Ishikawa (cell line): ENCODE measurements around the gene SLC16A13.

ENCODE experiments used
- CREB1 ChIP-seq: IDR thresholded peaks from 2 replicates; pipeline ENCODE4 v1.6.1; 2012; ENCODE audit warnings: low read depth
- EGR1 ChIP-seq: IDR thresholded peaks from 2 replicates; pipeline ENCODE4 v1.6.1; 2012
- EP300 ChIP-seq: IDR thresholded peaks from 2 replicates; pipeline ENCODE4 v1.6.1; 2012; ENCODE audit warnings: borderline replicate concordance
- FOXM1 ChIP-seq: IDR thresholded peaks from 2 replicates; pipeline ENCODE4 v1.6.1; 2012; ENCODE audit warnings: low read depth, borderline replicate concordance
- NFIC ChIP-seq: IDR thresholded peaks from 2 replicates; pipeline ENCODE4 v1.6.1; 2012
- RAD21 ChIP-seq: IDR thresholded peaks from 2 replicates; pipeline ENCODE4 v1.6.1; 2012; ENCODE audit warnings: low read depth
- TAF1 ChIP-seq: IDR thresholded peaks from 2 replicates; pipeline ENCODE4 v1.6.1; 2012; ENCODE audit warnings: low read depth, mild to moderate bottlenecking
- TCF12 ChIP-seq: IDR thresholded peaks from 2 replicates; pipeline ENCODE4 v1.6.1; 2012; ENCODE audit warnings: low read depth
- TEAD4 ChIP-seq: IDR thresholded peaks from 2 replicates; pipeline ENCODE4 v1.6.1; 2012
- YY1 ChIP-seq: IDR thresholded peaks from 2 replicates; pipeline ENCODE4 v1.6.1; 2012; ENCODE audit warnings: low read depth
- ZBTB7A ChIP-seq: IDR thresholded peaks from 2 replicates; pipeline ENCODE4 v1.6.1; 2012; ENCODE audit warnings: low read depth
- TF ChIP-seq, protein P1 (sequence below): IDR thresholded peaks from 2 replicates; pipeline ENCODE4 v1.6.1; 2012
- TF ChIP-seq, protein P2 (sequence below): IDR thresholded peaks from 2 replicates; pipeline ENCODE4 v1.6.1; 2012; ENCODE audit warnings: low read depth, mild to moderate bottlenecking
- TF ChIP-seq, protein P3 (sequence below): IDR thresholded peaks from 2 replicates; pipeline ENCODE4 v1.6.1; 2012

SLC16A13 gene

GRCh38 chr17:7026471-7027115 lies 9.2 kb upstream of the SLC16A13 start:
- no peak for TF ChIP-seq FOXM1
- no peak for TF ChIP-seq TEAD4
- no peak for TF ChIP-seq CREB1
- TF ChIP-seq EGR1, result no peak
- no peak for TF ChIP-seq ZBTB7A
- TF ChIP-seq EP300, result no peak

DNA sequence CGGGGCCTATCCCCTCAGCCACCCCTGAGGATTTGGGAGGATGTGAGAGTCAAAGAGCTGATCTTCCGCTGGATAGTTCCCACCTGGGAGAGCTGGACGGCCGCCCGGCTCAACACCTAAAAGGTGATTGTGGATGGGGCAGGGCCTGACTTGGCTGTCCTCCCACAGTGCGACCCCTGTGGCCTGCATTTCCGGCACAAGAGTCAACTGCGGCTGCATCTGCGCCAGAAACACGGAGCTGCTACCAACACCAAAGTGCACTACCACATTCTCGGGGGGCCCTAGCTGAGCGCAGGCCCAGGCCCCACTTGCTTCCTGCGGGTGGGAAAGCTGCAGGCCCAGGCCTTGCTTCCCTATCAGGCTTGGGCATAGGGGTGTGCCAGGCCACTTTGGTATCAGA lies 8.5 kb upstream of the SLC16A13 start:
- TF ChIP-seq TCF12, result no peak
- TF ChIP-seq EP300, result no peak
- TF ChIP-seq, protein P1, sequence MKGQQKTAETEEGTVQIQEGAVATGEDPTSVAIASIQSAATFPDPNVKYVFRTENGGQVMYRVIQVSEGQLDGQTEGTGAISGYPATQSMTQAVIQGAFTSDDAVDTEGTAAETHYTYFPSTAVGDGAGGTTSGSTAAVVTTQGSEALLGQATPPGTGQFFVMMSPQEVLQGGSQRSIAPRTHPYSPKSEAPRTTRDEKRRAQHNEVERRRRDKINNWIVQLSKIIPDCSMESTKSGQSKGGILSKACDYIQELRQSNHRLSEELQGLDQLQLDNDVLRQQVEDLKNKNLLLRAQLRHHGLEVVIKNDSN, result no peak
- no peak for TF ChIP-seq CREB1
- no peak for TF ChIP-seq NFIC
- no peak for TF ChIP-seq TEAD4
- no peak for TF ChIP-seq FOXM1
- no peak for TF ChIP-seq TAF1
- TF ChIP-seq RAD21, result no peak
- TF ChIP-seq, protein P2, sequence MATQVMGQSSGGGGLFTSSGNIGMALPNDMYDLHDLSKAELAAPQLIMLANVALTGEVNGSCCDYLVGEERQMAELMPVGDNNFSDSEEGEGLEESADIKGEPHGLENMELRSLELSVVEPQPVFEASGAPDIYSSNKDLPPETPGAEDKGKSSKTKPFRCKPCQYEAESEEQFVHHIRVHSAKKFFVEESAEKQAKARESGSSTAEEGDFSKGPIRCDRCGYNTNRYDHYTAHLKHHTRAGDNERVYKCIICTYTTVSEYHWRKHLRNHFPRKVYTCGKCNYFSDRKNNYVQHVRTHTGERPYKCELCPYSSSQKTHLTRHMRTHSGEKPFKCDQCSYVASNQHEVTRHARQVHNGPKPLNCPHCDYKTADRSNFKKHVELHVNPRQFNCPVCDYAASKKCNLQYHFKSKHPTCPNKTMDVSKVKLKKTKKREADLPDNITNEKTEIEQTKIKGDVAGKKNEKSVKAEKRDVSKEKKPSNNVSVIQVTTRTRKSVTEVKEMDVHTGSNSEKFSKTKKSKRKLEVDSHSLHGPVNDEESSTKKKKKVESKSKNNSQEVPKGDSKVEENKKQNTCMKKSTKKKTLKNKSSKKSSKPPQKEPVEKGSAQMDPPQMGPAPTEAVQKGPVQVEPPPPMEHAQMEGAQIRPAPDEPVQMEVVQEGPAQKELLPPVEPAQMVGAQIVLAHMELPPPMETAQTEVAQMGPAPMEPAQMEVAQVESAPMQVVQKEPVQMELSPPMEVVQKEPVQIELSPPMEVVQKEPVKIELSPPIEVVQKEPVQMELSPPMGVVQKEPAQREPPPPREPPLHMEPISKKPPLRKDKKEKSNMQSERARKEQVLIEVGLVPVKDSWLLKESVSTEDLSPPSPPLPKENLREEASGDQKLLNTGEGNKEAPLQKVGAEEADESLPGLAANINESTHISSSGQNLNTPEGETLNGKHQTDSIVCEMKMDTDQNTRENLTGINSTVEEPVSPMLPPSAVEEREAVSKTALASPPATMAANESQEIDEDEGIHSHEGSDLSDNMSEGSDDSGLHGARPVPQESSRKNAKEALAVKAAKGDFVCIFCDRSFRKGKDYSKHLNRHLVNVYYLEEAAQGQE, result no peak
- no peak for TF ChIP-seq YY1
- TF ChIP-seq EGR1, result no peak

DNA sequence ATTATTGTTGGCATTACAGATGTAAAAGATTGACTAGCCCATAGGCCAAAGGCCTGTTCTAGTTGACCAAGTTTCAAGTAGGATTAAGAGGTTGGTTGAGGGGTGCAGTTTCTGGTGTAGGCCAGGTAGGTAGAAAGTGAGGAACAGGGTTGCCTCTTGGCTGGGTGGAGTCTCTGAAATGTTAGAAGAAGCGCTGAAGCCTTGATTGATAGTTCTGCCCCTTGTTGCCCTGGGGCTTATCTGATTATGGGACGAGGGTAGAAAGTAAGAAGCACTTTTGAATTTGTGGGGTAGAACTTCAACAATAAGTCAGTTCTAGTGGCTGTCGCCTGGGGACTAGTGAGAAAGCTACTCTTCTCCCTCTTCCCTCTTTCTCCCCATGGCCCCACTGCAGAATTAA lies 6.7 kb upstream of the SLC16A13 start:
- TF ChIP-seq EP300 (no peak), TEAD4 (no peak), TCF12 (no peak), YY1 (no peak), NFIC (no peak), CREB1 (no peak)

DNA sequence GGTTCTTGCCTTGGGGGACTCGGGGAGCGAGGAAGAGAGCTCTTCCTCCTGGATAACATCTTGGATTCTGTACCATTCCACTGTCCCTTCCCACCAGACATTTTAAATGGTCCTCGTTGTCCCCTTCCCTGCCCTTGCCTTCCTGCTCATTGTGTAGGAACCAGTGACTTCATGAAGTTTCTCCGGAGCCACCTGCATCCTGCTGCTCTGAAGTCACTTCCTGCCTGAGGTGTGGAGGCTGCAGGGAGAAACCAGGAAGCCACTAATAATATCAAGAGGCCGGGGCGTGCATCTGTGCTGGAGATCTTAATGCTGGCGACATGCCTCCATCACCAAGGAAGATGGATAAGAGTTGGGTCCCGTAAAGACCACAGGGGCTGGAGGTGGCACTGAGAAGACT lies 6.2 kb upstream of the SLC16A13 start:
- TF ChIP-seq EGR1 (no peak), RAD21 (no peak), ZBTB7A (no peak), CREB1 (no peak)
- TF ChIP-seq, protein P3, sequence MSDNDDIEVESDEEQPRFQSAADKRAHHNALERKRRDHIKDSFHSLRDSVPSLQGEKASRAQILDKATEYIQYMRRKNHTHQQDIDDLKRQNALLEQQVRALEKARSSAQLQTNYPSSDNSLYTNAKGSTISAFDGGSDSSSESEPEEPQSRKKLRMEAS, result no peak

GRCh38 chr17:7034955-7035590 lies 742 bp upstream of the SLC16A13 start:
- no peak; the same call in 1 of the 2 replicates for TF ChIP-seq ZBTB7A
- TF ChIP-seq, protein P2, result no peak
- TF ChIP-seq TCF12, result no peak
- no peak for TF ChIP-seq TEAD4
- TF ChIP-seq FOXM1, result no peak
- TF ChIP-seq YY1, result no peak
- no peak for TF ChIP-seq RAD21
- TF ChIP-seq, protein P3, result no peak
- no peak for TF ChIP-seq EGR1

DNA sequence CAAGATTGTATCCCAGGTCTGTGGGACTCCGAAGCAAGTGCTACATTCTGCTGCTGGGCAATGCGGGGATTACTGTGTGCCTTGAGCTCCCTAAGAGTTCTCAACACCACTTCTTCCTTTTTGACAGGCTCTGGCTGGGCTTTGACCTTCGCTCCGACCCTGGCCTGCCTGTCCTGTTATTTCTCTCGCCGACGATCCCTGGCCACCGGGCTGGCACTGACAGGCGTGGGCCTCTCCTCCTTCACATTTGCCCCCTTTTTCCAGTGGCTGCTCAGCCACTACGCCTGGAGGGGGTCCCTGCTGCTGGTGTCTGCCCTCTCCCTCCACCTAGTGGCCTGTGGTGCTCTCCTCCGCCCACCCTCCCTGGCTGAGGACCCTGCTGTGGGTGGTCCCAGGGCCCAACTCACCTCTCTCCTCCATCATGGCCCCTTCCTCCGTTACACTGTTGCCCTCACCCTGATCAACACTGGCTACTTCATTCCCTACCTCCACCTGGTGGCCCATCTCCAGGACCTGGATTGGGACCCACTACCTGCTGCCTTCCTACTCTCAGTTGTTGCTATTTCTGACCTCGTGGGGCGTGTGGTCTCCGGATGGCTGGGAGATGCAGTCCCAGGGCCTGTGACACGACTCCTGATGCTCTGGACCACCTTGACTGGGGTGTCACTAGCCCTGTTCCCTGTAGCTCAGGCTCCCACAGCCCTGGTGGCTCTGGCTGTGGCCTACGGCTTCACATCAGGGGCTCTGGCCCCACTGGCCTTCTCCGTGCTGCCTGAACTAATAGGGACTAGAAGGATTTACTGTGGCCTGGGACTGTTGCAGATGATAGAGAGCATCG lies 2.4 kb downstream of the SLC16A13 start:
- TF ChIP-seq RAD21 (no peak), TAF1 (no peak), TCF12 (no peak), TEAD4 (no peak), EGR1 (no peak), YY1 (no peak), CREB1 (no peak), NFIC (no peak)
- TF ChIP-seq, protein P2, result no peak
